SK-N-SH (cell line): Measurements from ENCODE around the gene SUFU. TPM values are rescaled to one million over a fixed set of nuclear protein-coding genes. Genes with fewer than 3 reads are reported as not detected.

Source experiments
- CTCF ChIA-PET: fragments of 300-600, 350-600 bp; formaldehyde crosslinking; extraction: SDS; loops from one replicate; lab custom pipeline; 2021; lab: Yijun Ruan, JAX
- POLR2A ChIA-PET: fragments of 350-600 bp; sonication (Branson Sonifier 250); formaldehyde crosslinking; extraction: SDS; loops from one replicate; lab custom pipeline; 2020; ENCODE audit warnings: antibody characterized with exemption, inconsistent platforms; lab: Yijun Ruan, JAX
- DNase-seq: peaks from one replicate; pipeline ENCODE4 v3.0.0; 2012
- H2AFZ ChIP-seq: fragments of 200-600 bp; sonication (generic); 2 replicates; pipeline ENCODE4 v1.8.1; 2016; ENCODE audit warnings: antibody characterized with exemption, mild to moderate bottlenecking, low read depth
- H3F3A ChIP-seq: fragments of 200-600 bp; sonication (generic); replicated peaks from 2 replicates; pipeline ENCODE3; 2016; ENCODE audit warnings: antibody characterized with exemption, mild to moderate bottlenecking; ENCODE audit not compliant: insufficient read depth
- H3K27ac ChIP-seq, 2 experiments: fragments of 200-500 bp in 1 of 2; fragments of 200-600 bp in 1 of 2; sonication (Bioruptor generic) in 1 of 2; sonication (generic), shearing (Covaris generic) in 1 of 2; 2 replicates each; pipeline versions ENCODE4 v1.5.1 to v1.6.1; 2014 to 2016; ENCODE audit warnings: low read depth in 2 of 2, inconsistent platforms in 1 of 2, low read length in 1 of 2, mild to moderate bottlenecking in 1 of 2, mixed read lengths in 1 of 2
- H3K27me3 ChIP-seq: fragments of 200-600 bp; sonication (generic), shearing (Covaris generic); 2 replicates; pipeline ENCODE4 v1.6.1; 2016; ENCODE audit warnings: mixed run types; ENCODE audit not compliant: insufficient read depth
- H3K36me3 ChIP-seq, 2 experiments: fragments of 200-500 bp in 1 of 2; fragments of 200-600 bp in 1 of 2; sonication (Bioruptor generic) in 1 of 2; sonication (generic) in 1 of 2; replicated peaks in 1 of 2; 2 replicates each; pipeline versions ENCODE3 to v1.5.1; 2014 to 2016; ENCODE audit warnings: low read length in 1 of 2, mild to moderate bottlenecking in 1 of 2; ENCODE audit not compliant: insufficient read depth in 2 of 2, control insufficient read depth in 1 of 2
- H3K4me1 ChIP-seq, 2 experiments: fragments of 200-500 bp in 1 of 2; fragments of 200-600 bp in 1 of 2; sonication (Bioruptor generic) in 1 of 2; sonication (generic), shearing (Covaris generic) in 1 of 2; 2 replicates each; pipeline versions ENCODE4 v1.5.1 to v1.6.1; 2014 to 2016; ENCODE audit warnings: low read depth in 1 of 2, low read length in 1 of 2, mixed run types in 1 of 2; ENCODE audit not compliant: insufficient read depth in 2 of 2, control insufficient read depth in 1 of 2
- H3K4me2 ChIP-seq: fragments of 200-600 bp; sonication (generic), shearing (Covaris generic); 2 replicates; pipeline ENCODE4 v1.6.1; 2017; ENCODE audit warnings: mixed run types
- H3K4me3 ChIP-seq, 2 experiments: fragments of 200-500 bp in 1 of 2; fragments of 200-600 bp in 1 of 2; sonication (Bioruptor generic) in 1 of 2; sonication (generic), shearing (Covaris generic) in 1 of 2; 2 replicates each; pipeline versions ENCODE4 v1.5.1 to v1.8.1; 2014 to 2016; ENCODE audit warnings: low read depth in 2 of 2, inconsistent platforms in 1 of 2, low read length in 1 of 2, mild to moderate bottlenecking in 1 of 2, mixed read lengths in 1 of 2, moderate library complexity in 1 of 2
- H3K79me2 ChIP-seq: fragments of 200-600 bp; sonication (generic); 2 replicates; pipeline ENCODE4 v1.8.1; 2017; ENCODE audit warnings: mild to moderate bottlenecking; ENCODE audit not compliant: insufficient read depth
- H3K9ac ChIP-seq: fragments of 200-600 bp; sonication (generic); 2 replicates; pipeline ENCODE4 v1.6.1; 2017; ENCODE audit warnings: mixed run types
- H3K9me2 ChIP-seq: fragments of 200-600 bp; sonication (generic); 2 replicates; pipeline ENCODE4 v1.6.1; 2017; ENCODE audit warnings: mixed run types
- H3K9me3 ChIP-seq: fragments of 200-600 bp; sonication (generic); 2 replicates; pipeline ENCODE4 v1.6.1; 2017; ENCODE audit warnings: mixed run types, mild to moderate bottlenecking, moderate library complexity
- H4K20me1 ChIP-seq: fragments of 200-600 bp; sonication (generic); 2 replicates; pipeline ENCODE4 v1.6.1; 2017; ENCODE audit warnings: mild to moderate bottlenecking, mixed run types; ENCODE audit not compliant: insufficient read depth
- CHD2 ChIP-seq: fragments of 150-350 bp; IDR thresholded peaks from 2 replicates; pipeline ENCODE4 v1.6.1; 2018; ENCODE audit warnings: low read length; ENCODE audit not compliant: partially characterized antibody
- GATA2 ChIP-seq: sonication (generic); formaldehyde crosslinking; IDR thresholded peaks from 2 replicates; pipeline ENCODE4 v1.5.0; 2020; ENCODE audit warnings: mild to moderate bottlenecking, missing genetic modification reagents
- IRF3 ChIP-seq: fragments of 150-350 bp; IDR thresholded peaks from 2 replicates; pipeline ENCODE4 v1.6.1; 2016; ENCODE audit warnings: mild to moderate bottlenecking, low read depth, low read length
- MEF2A ChIP-seq: IDR thresholded peaks from 2 replicates; pipeline ENCODE4 v1.4.0; 2012; ENCODE audit warnings: low read depth, borderline replicate concordance
- MXI1 ChIP-seq: IDR thresholded peaks from 2 replicates; pipeline ENCODE4 v1.6.1; 2012; ENCODE audit warnings: mild to moderate bottlenecking, low read depth, low read length, improper control_type of control experiment
- RAD21 ChIP-seq: IDR thresholded peaks from 2 replicates; pipeline ENCODE4 v1.6.1; 2012; ENCODE audit warnings: mild to moderate bottlenecking, low read length
- RCOR1 ChIP-seq: fragments of 150-350 bp; IDR thresholded peaks from 2 replicates; pipeline ENCODE4 v1.6.1; 2017; ENCODE audit warnings: antibody characterized with exemption, low read length
- USF2 ChIP-seq: fragments of 150-350 bp; IDR thresholded peaks from 2 replicates; pipeline ENCODE4 v1.6.1; 2017; ENCODE audit warnings: antibody characterized with exemption, low read length, low read depth, borderline replicate concordance
- YY1 ChIP-seq: IDR thresholded peaks from 2 replicates; pipeline ENCODE4 v1.4.0; 2012; ENCODE audit warnings: low read depth, mild to moderate bottlenecking
- WGBS: methylation state at CpG from one replicate; pipeline ENCODE4 v1.1.6; 2017; ENCODE audit warnings: low lambda C conversion rate; 5-methylcytosine and 5-hydroxymethylcytosine counted together
- polyA plus RNA-seq, 3 experiments: library from polyadenylated mRNA; depleted of rRNA; stranded (reverse); fragments of >200 nt; gene quantifications; 2 replicates each; pipeline ENCODE4 v1.2.3, GENCODE V29; 2012

SUFU gene
- polyA plus RNA-seq, 1 of the 3 experiments (the other 2 are of a cell fraction), result 5.7 TPM

GRCh38 chr10:102621443-102622325 lies 117.9 kb downstream of the SUFU start (continued):
- TF ChIP-seq IRF3 (no peak), USF2 (no peak), MEF2A (no peak), RAD21 (no peak)

GRCh38 chr10:102624094-102624493 lies 120.3 kb downstream of the SUFU start:
- Histone ChIP-seq H3K4me1 (peaks cover 23 to 89% of the 10 kb centered on the region in 2 experiments), H3K36me3 (no peaks in the 10 kb centered on the region), H3K9me3 (no peaks in the 10 kb centered on the region), H3K27ac (peak overlapping the region in 1 of 2 experiments; percentile 99; a peak in 2 of 4 replicates), H3K27me3 (no peaks in the 10 kb centered on the region), H4K20me1 (no peaks in the 10 kb centered on the region), H3K9me2 (no peaks in the 10 kb centered on the region), H3K79me2 (no peaks in the 10 kb centered on the region), H2AFZ (no peak overlapping the region), H3F3A (peaks cover 20% of the 10 kb centered on the region), H3K9ac (no peak overlapping the region), H3K4me3 (no peak overlapping the region), H3K4me2 (no peak overlapping the region)
- 67% methylated on average over 3 of the region's 3 CpGs for whole genome bisulfite sequencing
- TF ChIP-seq RCOR1, result peak; percentile 43; the same call in 1 of the 2 replicates
- TF ChIP-seq MXI1, result 0 out of 2 replicates have a peak, but pooled peaks have one; percentile 13
- no peak for TF ChIP-seq CHD2
- no peak for TF ChIP-seq YY1
- TF ChIP-seq GATA2 (CRISPR knock-in tag), result peak; percentile 69
- DNase-seq, result no peak
- ChIA-PET CTCF (interaction anchor here (2.2 to 2.5 kb wide), 2 partner anchors 10 to 21 kb away, joined by 11 to 13 read pairs; partner anchors contain the start of gene TRIM8), POLR2A (interaction anchor here (0.8 to 1.3 kb wide), 4 partner anchors 18 to 120 kb away, joined by 3 to 4 read pairs (median 4); partner anchors contain the start of genes TRIM8 and WBP1L)
